ENCODE measurements around the gene NFIA.

Gene NFIA

GRCh38 chr1:61348025-61348665 lies 265.8 kb downstream of the NFIA start:
- no peak for DNase-seq

GRCh38 chr1:61352845-61353435 lies 270.6 kb downstream of the NFIA start:
- DNase-seq: no peak

GRCh38 chr1:61353797-61354406 lies 271.5 kb downstream of the NFIA start:
- DNase-seq: no peak

GRCh38 chr1:61356016-61356415 lies 273.7 kb downstream of the NFIA start:
- DNase-seq: no peak

- DNase-seq: no peak
Observed at GRCh38 chr1:61356995-61357394, 274.6 kb downstream of the NFIA start.

GRCh38 chr1:61357539-61357938 lies 275.2 kb downstream of the NFIA start:
- DNase-seq: no peak

GRCh38 chr1:61358770-61359455 lies 276.6 kb downstream of the NFIA start:
- no peak for DNase-seq

- DNase-seq: no peak
Observed at GRCh38 chr1:61361931-61362330, 279.6 kb downstream of the NFIA start.

- DNase-seq: no peak
Observed at GRCh38 chr1:61362351-61362750, 280.0 kb downstream of the NFIA start.

- no peak for DNase-seq
Observed at GRCh38 chr1:61368366-61368765, 286.0 kb downstream of the NFIA start.

- no peak for DNase-seq
Observed at GRCh38 chr1:61368876-61369275, 286.5 kb downstream of the NFIA start.

GRCh38 chr1:61370177-61370912 lies 288.0 kb downstream of the NFIA start:
- DNase-seq: no peak

GRCh38 chr1:61370913-61371279 lies 288.5 kb downstream of the NFIA start:
- DNase-seq: no peak

- DNase-seq: no peak
Observed at GRCh38 chr1:61372944-61373343, 290.6 kb downstream of the NFIA start.

- no peak for DNase-seq
Observed at GRCh38 chr1:61374156-61374555, 291.8 kb downstream of the NFIA start.

GRCh38 chr1:61375082-61375880 lies 292.9 kb downstream of the NFIA start:
- no peak for DNase-seq

GRCh38 chr1:61376151-61376550 lies 293.8 kb downstream of the NFIA start:
- no peak for DNase-seq

- no peak for DNase-seq
Observed at GRCh38 chr1:61377242-61377958, 295.0 kb downstream of the NFIA start.

GRCh38 chr1:61378494-61379180 lies 296.3 kb downstream of the NFIA start:
- no peak for DNase-seq

- DNase-seq: no peak
Observed at GRCh38 chr1:61379693-61380092, 297.3 kb downstream of the NFIA start.

- no peak for DNase-seq
Observed at GRCh38 chr1:61380561-61380960, 298.2 kb downstream of the NFIA start.

All from CD4-positive, alpha-beta T cell treated with Interleukin-15 for 1 hour (primary cell).